Fibroblast of skin of left biceps (primary cell): ENCODE results near the gene MBP.
A peak's percentile ranks its signal among the peaks of the same experiment; 100 is the strongest.

Experiments
- DNase-seq, 2 experiments: peaks; one replicate each; pipeline ENCODE4 v3.0.0-alpha.2; 2013; ENCODE audit warnings: low read depth in 2 of 2

MBP gene

DNA sequence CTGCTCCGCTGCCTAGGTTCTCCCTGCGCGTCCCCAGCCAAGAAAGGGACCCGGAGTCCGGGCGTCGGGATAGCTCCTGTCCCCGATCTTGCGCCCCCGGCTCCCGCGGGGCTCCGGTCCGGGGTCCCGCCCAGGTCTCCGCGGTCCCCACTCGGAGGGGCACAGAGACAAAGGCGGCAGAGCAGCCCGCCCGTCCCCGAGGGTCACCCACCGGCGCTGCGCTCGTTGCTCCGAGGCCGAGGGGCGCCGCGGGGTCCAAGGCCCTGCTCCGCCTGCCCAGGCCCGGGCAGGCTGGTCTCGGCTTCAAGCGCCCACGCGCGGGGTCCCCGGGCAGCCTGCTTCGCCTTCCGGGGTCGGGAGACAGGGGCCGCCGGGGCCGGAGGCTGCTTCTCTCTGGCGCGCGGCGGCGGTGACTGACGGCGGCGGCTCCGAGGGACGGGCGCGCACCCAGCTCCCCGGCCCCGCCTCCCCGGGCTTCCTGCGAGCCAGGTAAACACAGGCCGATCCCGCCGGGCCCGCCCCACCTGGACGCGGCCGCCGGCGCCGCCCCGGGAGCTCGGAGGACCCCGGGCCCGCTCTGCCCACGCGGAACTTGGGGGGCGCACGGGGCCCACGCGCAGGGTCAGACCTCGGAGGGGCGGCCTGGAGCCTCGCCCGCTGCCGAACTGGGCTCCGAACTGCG lies at the start of gene MBP:
TSS of gene MBP (minus strand) at position 415 of the 682 bp plus-strand sequence. CDS start 27,522 bp downstream, outside the sequence.
- no peak for DNase-seq

- no peak for DNase-seq
Measured at GRCh38 chr18:77181950-77182707, 49.5 kb upstream of the MBP start.

DNA sequence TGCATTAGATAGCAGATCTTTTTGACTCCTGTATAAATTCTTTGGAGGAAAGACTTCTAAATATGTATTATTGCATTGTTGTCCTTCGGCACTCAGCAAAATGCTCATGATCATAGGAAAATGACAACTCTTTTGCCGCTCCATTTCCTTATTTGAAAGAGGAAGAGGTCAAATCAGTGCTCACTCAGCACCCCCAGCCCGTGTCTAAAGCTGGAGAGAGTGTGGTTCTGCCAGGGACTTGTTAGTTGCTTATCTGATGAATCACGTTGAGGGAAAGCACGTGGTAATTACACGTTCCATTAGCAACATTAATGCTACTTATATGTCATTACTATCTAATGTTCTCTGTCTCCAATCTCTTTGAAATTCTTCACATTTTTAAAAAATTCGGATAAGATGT lies 46.0 kb upstream of the MBP start:
- DNase-seq, result no peak

DNA sequence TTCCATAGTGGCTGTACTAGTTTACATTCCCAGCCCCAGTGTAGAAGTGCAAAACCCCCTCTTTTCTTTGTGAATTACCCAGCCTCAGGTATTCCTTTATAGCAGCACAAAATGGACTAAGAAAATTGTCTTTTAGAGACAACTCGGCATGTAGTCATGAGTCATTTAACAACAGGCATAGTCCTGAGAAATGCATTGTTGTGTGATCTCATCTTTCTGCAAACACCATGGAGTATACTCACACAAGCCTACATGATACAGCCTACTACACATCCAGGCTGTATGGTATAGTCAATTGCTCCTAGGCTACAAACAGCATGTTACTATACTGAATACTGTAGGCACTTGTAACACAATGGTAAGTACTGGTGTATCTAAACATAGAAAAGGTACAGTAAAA lies 44.4 kb upstream of the MBP start:
- no peak for DNase-seq

DNA sequence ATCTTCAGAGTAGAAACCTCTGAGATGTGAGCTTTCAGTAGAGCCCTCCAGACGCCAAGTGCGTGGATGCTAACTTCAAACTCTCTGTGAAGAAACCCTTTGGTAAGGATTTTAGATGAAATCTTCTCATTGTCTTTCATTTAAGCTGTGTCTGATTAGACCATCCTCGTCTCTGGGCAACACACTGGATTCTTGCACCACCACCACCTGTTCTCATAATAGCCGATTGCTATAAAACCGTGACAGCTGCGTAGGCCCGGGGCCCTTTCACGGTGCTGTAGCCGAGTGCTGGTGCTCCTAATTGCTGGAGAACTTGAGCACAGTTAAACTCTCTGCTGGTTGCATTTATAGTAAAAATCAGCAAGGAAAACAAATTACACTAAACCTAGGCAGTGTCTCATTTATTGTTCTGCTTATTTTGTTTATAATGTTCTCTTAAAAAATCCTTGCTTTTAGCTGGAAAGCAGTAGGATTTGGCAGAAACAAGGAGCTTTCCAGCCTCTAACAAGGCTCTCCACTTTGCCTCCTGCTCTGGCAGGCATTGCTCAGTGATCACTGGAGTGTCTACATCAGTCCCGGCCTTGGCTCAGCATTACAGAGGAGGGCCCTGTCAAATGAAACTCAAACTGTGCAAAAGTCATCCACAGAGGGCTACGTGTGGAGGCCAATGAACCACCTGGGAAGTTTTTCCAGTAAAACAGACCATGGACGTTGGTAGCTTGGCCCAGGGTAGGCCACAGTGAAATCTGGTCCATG lies 40.9 kb upstream of the MBP start:
- DNase-seq, result no peak

- no peak for DNase-seq
Measured at GRCh38 chr18:77170890-77171410, 38.4 kb upstream of the MBP start.

DNA sequence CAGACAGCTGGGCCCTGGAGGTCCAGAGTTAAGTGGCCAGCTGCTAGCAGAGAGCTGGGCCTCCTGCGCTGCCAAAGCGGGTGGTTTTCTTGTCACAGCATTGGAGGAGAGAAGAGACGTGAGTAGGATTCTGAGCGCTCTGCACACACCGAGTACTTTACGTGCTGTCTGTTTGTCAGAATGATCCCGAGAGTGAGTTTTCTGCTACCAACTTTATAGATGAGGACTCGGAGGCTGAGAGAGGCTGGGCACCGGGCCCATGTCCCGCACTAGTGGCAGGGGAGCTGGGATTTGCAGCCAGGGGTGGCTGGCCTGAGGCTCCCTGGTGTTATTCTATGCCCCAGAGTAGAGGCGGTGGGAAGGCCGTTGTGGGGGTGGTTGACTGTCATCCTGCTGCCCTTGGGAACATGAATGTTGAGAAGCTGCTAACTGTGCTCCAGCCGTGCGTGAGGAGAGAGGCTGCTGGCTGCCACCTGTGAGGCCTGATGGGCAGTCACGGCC lies 36.3 kb upstream of the MBP start:
- DNase-seq, result no peak

GRCh38 chr18:77167251-77167650 lies 34.7 kb upstream of the MBP start:
- DNase-seq, result peak; percentile 48 to 57

DNA sequence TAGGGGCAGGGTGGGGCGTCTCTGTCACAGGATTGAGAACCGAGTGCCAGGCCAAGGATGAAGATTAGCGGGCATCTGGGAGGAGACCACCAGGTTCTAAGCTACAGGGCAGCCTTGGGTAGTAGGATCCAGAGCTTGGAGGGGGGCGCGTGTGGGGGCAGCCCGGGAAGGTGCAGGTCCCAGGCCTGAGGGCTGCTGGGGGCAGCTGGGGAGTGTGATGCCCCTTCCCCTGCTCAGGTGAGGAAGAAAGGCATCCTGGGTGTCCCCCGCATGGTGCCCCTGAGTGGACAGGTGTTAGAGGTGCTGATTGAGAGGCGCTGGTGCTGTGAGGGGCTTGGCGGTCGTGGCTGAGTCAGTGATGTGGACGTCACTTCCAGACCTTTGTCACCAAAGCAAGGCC lies 33.9 kb upstream of the MBP start:
- no peak for DNase-seq

GRCh38 chr18:77165503-77166188 lies 33.1 kb upstream of the MBP start:
- DNase-seq, result no peak

- no peak for DNase-seq
Measured at GRCh38 chr18:77164763-77165485, 32.3 kb upstream of the MBP start.

DNA sequence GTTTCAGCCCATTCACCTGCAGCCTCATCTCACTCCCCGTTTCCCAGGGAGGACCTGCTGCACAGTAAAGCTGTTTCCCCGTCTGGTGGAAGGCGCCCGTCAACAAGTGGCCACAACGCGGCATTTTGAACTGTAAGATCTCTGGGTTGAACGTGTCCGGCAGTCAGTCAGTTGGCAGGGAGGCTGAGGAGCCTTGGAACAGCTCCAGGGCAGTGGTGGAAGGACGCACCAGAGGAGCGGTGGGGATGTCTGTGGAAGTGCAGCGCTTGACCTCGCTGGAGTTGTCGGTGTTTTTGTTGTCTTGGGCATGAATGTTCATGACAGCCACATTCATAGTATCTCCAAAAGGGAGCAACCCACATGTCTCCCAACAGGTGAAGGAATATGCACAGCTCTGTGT lies 31.4 kb upstream of the MBP start:
- no peak for DNase-seq

DNA sequence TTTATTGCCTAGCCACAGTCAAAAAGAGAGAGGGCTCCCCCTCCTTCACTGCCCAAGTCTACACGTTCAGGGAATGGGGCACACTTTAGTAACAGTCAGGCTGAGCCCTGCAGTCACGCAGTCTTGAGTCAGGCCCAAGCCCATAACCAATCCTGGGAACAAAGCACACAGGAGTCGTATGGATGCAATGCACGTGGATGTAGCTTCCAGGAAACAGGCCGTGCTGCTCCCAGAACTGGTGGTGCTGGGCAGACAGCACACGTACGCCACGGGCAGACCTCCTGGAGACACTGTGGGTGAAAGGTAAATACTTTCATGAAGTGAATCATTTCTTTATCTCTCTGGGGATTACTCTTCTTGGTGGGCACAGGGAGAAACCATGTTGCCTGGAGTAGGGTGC lies 30.0 kb upstream of the MBP start:
- no peak for DNase-seq

DNA sequence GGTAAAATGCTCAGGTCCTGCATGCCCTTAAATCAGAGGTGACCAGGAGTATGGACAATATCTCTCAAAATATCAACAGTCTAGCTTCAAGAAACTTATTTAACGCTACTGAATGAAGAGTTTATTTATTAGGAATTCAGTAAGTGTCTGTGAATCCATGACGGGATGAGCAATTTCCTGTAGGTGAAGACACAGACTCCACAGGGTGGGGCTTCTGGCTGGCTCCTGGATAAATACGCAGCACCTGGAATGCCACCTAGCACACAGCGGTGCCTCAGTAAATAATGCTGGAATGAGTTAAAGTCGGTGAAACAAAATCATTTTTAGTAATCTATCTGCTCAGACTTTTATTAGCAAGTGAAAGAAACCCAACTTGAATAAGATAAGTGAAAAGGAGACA lies 29.4 kb upstream of the MBP start:
- DNase-seq, result no peak

- DNase-seq, result no peak
Measured at GRCh38 chr18:77161383-77161782, 28.8 kb upstream of the MBP start.

GRCh38 chr18:77160515-77160914 lies 27.9 kb upstream of the MBP start:
- DNase-seq, result no peak

- no peak for DNase-seq
Measured at GRCh38 chr18:77157312-77157711, 24.7 kb upstream of the MBP start.

DNA sequence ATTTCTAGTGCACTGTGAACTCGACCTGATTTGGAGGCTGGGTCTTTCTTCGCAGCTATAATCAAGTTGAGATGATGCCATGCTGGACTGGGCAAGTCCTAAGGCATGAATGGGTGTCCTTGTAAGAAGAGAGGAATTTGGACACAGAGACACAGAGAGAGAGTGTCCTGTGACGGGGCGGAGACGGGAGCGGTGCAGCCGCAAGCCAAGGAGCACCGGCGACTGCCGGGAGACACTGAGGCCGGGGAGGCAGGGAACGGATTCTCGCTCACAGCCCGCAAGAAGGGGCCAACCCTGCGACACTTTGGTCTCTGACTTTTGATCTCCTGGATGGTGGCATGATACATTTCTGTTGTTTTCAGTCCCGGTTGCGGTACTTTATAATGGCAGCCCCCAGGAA lies 22.4 kb upstream of the MBP start:
- no peak for DNase-seq

DNA sequence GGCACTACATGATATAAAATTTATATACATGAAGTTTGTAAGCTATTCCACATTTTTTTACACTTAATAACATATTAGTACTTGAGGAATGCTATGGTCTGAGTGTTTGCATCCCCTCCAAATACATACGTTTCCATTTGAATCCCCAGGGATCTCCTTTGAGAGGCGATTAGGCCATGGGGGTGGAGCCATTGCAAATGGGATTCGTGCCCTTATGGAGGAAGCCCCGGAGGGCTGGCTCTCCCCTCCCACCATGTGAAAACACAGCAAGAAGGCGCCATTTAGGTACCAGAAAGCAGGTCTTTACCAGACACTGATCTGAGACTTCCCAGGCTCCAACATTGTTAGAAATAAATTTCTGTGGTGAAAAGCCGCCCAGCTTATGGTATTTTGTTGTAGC lies 20.8 kb upstream of the MBP start:
- no peak for DNase-seq

DNA sequence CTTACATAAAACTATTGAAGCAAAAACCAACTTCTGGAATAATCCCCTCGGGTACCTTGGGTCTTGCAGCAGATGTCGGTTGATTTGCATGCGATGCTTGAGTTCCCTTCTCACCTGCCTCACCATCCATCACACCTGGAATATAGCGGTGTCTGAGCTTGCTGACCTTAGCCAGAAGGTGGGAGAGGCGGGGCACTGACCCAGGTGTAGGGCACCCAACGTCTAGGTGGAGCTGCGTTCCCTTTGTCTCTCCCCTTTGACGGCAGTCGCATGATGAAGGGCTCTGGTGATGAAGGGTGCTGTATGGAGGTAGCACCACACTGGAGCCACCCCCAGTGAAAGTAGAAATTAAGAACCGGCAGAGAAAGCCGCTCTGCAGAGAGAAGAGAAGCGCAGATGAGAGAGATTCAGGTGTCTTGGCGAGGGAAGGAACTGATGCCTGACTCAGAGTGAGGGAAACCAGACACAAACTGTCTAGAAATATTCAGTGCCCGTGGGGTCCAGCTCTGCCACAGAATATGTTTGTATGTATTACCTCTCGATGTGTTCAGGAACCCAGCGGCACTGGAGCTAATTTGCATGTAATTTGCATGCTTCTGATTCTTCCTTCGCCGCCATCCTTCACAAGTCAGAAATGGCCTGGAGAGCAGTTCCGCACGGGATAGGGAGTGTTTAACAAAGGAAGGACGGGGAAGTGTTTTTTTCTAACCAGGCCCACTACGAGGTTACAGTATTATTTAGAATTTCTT lies 19.4 kb upstream of the MBP start:
- no peak for DNase-seq
